GM23248 (cell line): ENCODE results near the gene SPP1. TPM values are rescaled to one million over a fixed set of nuclear protein-coding genes. Genes with fewer than 3 reads are reported as not detected.
"Not testable (repeated sequence)": the region's sequence is repeated elsewhere in the genome, so short reads cannot be mapped to it uniquely, and the experiment has no call there.

Experiments used
- DNase-seq: peaks from one replicate; pipeline ENCODE4 v3.0.0-alpha.2; 2015
- H2AFZ ChIP-seq: fragments of 200-600 bp; sonication (generic); 2 replicates; pipeline ENCODE4 v1.6.1; 2016; ENCODE audit warnings: antibody characterized with exemption
- H3F3A ChIP-seq: fragments of 200-600 bp; sonication (generic); 2 replicates; pipeline ENCODE4 v1.6.1; 2016; ENCODE audit warnings: mild to moderate bottlenecking, antibody characterized with exemption, mixed run types; ENCODE audit not compliant: insufficient read depth
- H3K27ac ChIP-seq: fragments of 200-600 bp; sonication (generic); 2 replicates; pipeline ENCODE4 v1.5.1; 2016; ENCODE audit warnings: mild to moderate bottlenecking
- H3K27me3 ChIP-seq: fragments of 200-600 bp; sonication (generic); replicated peaks from 2 replicates; pipeline ENCODE4 v1.6.1; 2016; ENCODE audit warnings: mild to moderate bottlenecking; ENCODE audit not compliant: insufficient read depth
- H3K36me3 ChIP-seq: fragments of 200-600 bp; sonication (generic); 2 replicates; pipeline ENCODE4 v1.6.1; 2016; ENCODE audit warnings: low read depth, mild to moderate bottlenecking
- H3K4me1 ChIP-seq: fragments of 200-600 bp; sonication (generic); 2 replicates; pipeline ENCODE4 v1.6.1; 2016; ENCODE audit warnings: mild to moderate bottlenecking; ENCODE audit not compliant: insufficient read depth
- H3K4me2 ChIP-seq: fragments of 200-600 bp; sonication (generic); one replicate; pipeline ENCODE4 v1.6.1; 2016; ENCODE audit warnings: mild to moderate bottlenecking; ENCODE audit not compliant: unreplicated experiment
- H3K4me3 ChIP-seq: fragments of 200-600 bp; sonication (generic); 2 replicates; pipeline ENCODE4 v1.5.1; 2016; ENCODE audit warnings: mild to moderate bottlenecking
- H3K79me2 ChIP-seq: fragments of 200-600 bp; sonication (generic); 2 replicates; pipeline ENCODE4 v1.6.1; 2016; ENCODE audit warnings: mild to moderate bottlenecking; ENCODE audit not compliant: insufficient read depth
- H3K9ac ChIP-seq: fragments of 200-600 bp; sonication (generic); 2 replicates; pipeline ENCODE4 v1.6.1; 2016; ENCODE audit warnings: mild to moderate bottlenecking
- H3K9me2 ChIP-seq: fragments of 200-600 bp; sonication (generic); 2 replicates; pipeline ENCODE4 v1.6.1; 2016; ENCODE audit warnings: mixed run types, mild to moderate bottlenecking, moderate library complexity; ENCODE audit not compliant: insufficient read depth
- H3K9me3 ChIP-seq: fragments of 200-600 bp; sonication (generic); one replicate; pipeline ENCODE4 v1.6.1; 2017; ENCODE audit warnings: low read depth
- H4K20me1 ChIP-seq: fragments of 200-600 bp; sonication (generic); 2 replicates; pipeline ENCODE4 v1.6.0; 2016; ENCODE audit not compliant: insufficient read depth
- EZH2 ChIP-seq: fragments of 200-600 bp; sonication (generic); IDR thresholded peaks from 2 replicates; pipeline ENCODE4 v1.6.1; 2018; ENCODE audit warnings: antibody characterized with exemption, mild to moderate bottlenecking; ENCODE audit not compliant: insufficient read depth, poor library complexity, severe bottlenecking
- EZH2phosphoT487 ChIP-seq: fragments of 200-600 bp; sonication (generic); IDR thresholded peaks from 2 replicates; pipeline ENCODE4 v1.6.1; 2018; ENCODE audit warnings: antibody characterized with exemption, moderate library complexity, mild to moderate bottlenecking, low read depth; ENCODE audit not compliant: insufficient read depth
- WGBS, 2 experiments: methylation state at CpG; one replicate each; pipeline ENCODE4 v1.1.6; 2015 to 2017; ENCODE audit warnings: low lambda C conversion rate in 2 of 2, low coverage in 1 of 2; ENCODE audit errors: missing lambda C conversion rate in 2 of 2; 5-methylcytosine and 5-hydroxymethylcytosine counted together
- in situ Hi-C: fragments of 300-500 bp; cut with MboI; formaldehyde crosslinking; loops from 2 replicates; pipeline ENCODE4 v1.15.0; 2020
- polyA plus RNA-seq: library from polyadenylated mRNA; unstranded; fragments of >200 nt; fragmentation: Nextera tagmentation; extraction: Ambion mirVana; gene quantifications from 2 replicates; pipeline ENCODE4 v1.2.1, GENCODE V29; 2016
- total RNA-seq: library from RNA; depleted of rRNA; stranded (reverse); fragments of >200 nt; shearing (Covaris generic); gene quantifications from 2 replicates; pipeline ENCODE4 v1.2.3, GENCODE V29; 2014

The SPP1 gene
- total and polyA plus RNA-seq, 2 experiments from 2014 or later, result 3.1 to 3.5 TPM

DNA sequence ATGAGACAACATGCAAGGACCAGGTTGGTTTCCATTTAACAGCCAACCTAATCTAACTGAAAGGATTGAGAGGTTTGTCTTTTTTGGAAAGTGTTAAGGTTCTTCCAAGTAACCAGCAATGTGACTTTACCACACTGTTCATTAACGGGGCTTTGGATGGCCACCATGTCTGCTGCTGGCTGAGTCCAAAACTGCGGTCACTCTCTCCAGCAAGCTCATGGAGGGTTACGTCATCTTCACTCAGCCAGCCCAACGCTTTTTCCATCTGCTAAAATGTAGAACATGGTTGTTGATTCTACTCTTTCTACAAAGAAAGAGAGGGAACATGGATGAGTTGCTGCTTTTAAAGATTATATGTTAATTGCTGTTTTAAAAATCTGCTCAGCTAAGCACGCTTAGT, 43.0 kb downstream of the SPP1 start:
- Histone ChIP-seq H3K4me2 (peak overlapping the region; percentile 73), H3K9me3 (no peaks in the 10 kb centered on the region), H3K27ac (peak overlapping the region; percentile 98), H3K4me1 (peaks cover 35% of the 10 kb centered on the region), H3K36me3 (peaks cover 13% of the 10 kb centered on the region; the same call in 1 of the 2 replicates), H4K20me1 (no peaks in the 10 kb centered on the region), H3F3A (peaks cover 40% of the 10 kb centered on the region), H3K9me2 (no peaks in the 10 kb centered on the region), H3K4me3 (peak overlapping the region; percentile 50), H3K27me3 (no peaks in the 10 kb centered on the region), H2AFZ (peak overlapping the region; percentile 48), H3K9ac (peak overlapping the region; percentile 78), H3K79me2 (peaks cover 87% of the 10 kb centered on the region)
- DNase-seq, result peak; percentile 94
- in situ Hi-C loops, result no loop called here
- no peak for TF ChIP-seq EZH2phosphoT487
- no peak for TF ChIP-seq EZH2
- 11 to 13% methylated on average over 5 of the region's 5 CpGs for whole genome bisulfite sequencing, 2 experiments

DNA sequence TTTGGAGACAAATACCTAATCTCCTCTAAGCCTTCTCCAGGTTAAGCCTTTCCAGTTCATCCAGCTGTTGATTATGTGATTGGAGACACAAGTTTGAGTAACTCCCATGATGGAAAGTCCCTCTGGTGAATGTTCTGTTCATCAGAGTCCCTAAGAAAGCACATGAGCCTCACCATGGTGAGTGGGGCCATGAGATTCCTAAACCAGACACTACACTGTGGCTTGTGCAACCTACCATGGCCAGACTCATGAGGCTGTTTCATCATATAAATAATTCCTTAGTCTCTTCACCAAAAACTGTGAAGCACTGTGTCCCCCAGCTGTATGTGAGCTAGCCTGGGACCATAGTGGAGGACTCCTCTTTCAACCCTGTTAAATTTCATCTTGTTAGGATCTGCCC, 46.3 kb downstream of the SPP1 start:
- Histone ChIP-seq H4K20me1 (no peaks in the 10 kb centered on the region), H3K9me2 (no peaks in the 10 kb centered on the region), H3K36me3 (peaks cover 24% of the 10 kb centered on the region), H3K4me2 (no peak overlapping the region), H3K79me2 (peaks cover 84% of the 10 kb centered on the region), H3K4me1 (peaks cover 31% of the 10 kb centered on the region), H3F3A (peaks cover 40% of the 10 kb centered on the region), H3K4me3 (no peak overlapping the region), H3K9ac (no peak overlapping the region), H3K27me3 (no peaks in the 10 kb centered on the region), H2AFZ (no peak overlapping the region), H3K27ac (no peak overlapping the region), H3K9me3 (no peaks in the 10 kb centered on the region)
- TF ChIP-seq EZH2phosphoT487 (no peak), EZH2 (no peak)
- DNase-seq, result peak; percentile 23
- in situ Hi-C loops, result no loop called here

DNA sequence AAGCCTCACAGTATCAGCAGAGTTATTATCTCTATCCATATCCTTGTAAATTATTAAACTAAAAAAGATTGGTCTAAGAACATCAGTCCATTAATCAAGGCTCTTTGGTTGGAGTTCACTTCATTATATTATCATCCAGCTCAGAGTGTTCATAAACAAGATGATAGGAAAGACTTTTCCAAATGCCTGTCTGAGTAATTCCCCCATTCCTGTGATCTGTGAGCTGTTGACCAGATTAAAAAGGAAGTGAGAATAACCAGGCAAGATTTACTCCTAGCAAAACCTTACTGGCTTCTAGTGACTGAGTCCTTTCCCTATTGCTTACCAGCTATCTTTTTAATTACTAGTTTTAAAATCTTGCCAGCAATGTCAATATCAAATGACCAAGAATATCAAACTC, 46.8 kb downstream of the SPP1 start:
- Histone ChIP-seq H3K9me3 (no peaks in the 10 kb centered on the region), H3K27me3 (no peaks in the 10 kb centered on the region), H4K20me1 (no peaks in the 10 kb centered on the region), H3K4me3 (no peak overlapping the region), H3K4me2 (no peak overlapping the region), H3K36me3 (peaks cover 24% of the 10 kb centered on the region), H3K27ac (no peak overlapping the region), H3K4me1 (peaks cover 29% of the 10 kb centered on the region), H3F3A (peaks cover 41% of the 10 kb centered on the region), H3K9ac (no peak overlapping the region), H3K79me2 (peaks cover 84% of the 10 kb centered on the region), H2AFZ (no peak overlapping the region), H3K9me2 (no peaks in the 10 kb centered on the region)
- in situ Hi-C loops, result no loop called here
- no peak for TF ChIP-seq EZH2
- no peak for TF ChIP-seq EZH2phosphoT487
- DNase-seq, result no peak

DNA sequence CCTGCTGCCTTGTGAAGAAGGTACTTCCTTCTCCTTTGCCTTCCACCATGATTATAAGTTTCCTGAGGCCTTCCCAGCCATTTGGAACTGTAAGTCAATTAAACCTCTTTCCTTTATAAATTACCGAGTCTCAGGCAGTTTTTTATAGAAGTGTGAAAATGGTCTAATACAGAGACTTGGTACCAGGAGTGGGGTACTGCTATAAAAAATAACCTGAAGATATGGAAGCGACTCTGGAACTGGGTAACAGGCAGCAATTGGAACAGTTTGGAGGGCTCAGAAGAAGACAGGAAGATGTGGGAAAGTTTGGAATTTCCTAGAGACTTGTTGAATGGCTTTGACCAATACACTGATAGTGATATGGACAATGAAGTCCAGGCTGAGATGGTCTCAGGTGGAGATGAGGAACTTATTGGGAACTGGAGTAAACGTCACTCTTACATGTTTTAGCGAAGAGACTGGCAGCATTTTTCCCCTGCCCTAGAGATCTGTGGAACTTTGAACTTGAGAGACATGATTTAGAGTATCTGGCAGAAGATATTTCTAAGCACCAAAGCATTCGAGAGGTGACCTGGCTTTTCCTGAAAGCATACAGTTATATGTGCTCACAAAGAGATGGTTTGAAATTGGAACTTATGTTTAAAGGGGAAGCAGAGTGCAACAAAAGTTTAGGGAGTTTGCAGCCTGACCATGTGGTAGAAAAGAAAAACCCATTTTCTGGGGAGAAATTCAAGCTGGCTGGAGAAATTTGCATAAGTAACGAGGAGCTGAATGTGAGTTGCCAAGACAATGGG, 50.6 kb downstream of the SPP1 start:
- H3K9me2 ChIP-seq, H3K9me3 ChIP-seq, H3K27ac ChIP-seq, H3K27me3 ChIP-seq, H3K4me2 ChIP-seq, DNase-seq, H3K4me3 ChIP-seq, H3K9ac ChIP-seq, H2AFZ ChIP-seq, H4K20me1 ChIP-seq: not testable (repeated sequence)
- peaks cover 34% of the 10 kb centered on the region for H3F3A ChIP-seq
- peaks cover 84% of the 10 kb centered on the region for H3K79me2 ChIP-seq
- in situ Hi-C loops, result loop anchor here (25.0 kb wide), 1 partner anchor 486 kb away; the partner anchor contains the start of gene PYURF
- 93% methylated on average over 6 of the region's 6 CpGs for WGBS, 2 experiments
- peaks cover 18% of the 10 kb centered on the region for H3K36me3 ChIP-seq
- H3K4me1 ChIP-seq, result peaks cover 29% of the 10 kb centered on the region
